SKM-1 (cell line): ENCODE data around the gene POLR1A.

Experiments used
- DNase-seq: peaks from one replicate; lab custom pipeline; 2025; ENCODE audit not compliant: unreplicated experiment; lab: John Stamatoyannopoulos, UW

POLR1A gene

DNA sequence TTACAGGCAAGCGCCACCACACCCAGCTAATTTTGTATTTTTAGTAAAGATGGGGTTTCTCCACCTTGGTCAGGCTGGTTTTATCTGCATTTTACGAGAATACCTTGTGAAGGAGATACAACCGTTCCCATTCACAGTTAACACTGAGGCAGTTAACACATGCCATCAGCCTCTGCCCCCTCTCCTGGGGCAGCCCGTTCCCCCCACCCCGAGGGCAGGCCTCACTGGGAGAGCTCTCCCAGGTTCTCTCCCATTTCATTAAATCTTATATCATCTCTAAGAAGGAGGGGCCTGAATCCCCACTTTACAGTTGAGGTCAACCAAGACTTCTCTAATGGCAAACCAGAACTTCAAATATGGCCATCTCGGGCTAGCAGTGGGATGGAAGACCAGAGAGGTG is 121.9 kb downstream of the POLR1A start:
- DNase-seq: no peak

DNA sequence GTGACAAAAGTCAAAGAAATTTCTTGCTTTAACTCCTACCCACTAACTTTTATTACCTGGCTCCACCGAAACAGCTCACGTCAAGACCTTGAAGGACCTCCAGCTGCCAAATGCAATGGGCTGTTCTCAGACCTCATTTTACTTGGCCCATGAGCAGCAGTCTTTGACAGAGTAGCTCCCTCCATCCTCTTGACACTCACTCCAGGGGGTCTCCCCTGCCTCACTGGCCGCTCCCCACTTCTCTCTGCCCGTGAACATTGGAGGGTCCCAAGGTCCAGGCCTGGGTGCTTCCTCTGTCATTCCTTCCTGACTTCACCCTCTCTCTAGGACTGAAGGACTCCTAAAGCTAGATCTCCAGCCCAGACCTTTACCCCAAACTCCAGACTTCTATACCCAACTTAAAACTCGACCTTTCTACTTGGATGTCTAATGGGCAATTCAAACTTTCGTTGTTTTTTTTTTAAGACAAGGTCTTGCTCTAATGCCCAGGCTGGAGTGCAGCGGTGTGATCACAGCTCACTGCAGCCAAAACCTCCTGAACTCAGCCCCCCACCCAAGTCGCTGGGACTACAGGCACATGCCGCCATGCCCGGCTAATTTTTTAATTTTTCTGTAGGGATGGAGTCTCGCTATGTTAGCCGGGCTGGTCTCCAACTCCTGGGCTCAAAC is 124.0 kb downstream of the POLR1A start:
- no peak for DNase-seq

DNA sequence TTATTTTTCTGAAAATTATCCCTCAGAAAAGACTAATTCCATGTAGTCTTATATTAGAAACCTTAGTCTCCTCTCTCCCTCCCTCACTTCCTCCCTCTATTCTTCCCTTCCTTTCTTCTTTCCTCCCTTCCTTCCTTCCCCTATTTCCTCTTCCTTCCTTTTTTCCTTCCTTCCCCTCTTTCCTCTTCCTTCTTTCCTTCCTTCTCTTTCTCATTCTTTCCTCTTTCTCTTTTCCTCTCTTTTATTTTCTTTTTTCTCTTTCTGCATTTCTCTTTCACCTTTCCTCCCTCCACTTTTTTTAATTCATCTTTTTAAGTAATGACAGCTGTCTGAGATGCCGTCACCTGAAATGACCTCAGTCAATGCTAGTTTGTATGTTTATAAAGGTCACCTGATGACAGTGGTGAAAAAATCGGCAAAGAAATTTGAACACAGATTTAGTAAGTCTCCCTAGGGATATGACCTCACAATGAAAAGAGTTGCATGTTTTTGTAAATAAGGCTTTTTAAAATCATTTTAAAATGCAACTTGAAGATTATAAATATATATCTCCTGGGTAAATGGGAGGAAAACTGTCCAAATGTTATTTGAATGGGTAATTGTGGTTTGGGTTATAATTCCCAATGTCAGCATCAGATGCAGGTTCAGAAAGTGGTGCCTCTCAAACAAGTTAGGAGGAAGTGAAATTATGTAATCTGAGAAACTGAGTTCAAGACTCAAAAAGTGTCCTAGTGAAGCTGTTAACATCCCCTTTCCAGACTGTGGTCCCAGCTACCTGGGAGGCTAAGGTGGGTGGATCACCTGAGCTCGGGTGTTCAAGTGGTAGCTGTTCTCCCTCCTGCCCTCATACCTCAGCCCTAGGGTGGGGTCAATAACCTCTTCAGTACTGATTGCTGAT is 126.6 kb downstream of the POLR1A start:
- peak; percentile 82 for DNase-seq

DNA sequence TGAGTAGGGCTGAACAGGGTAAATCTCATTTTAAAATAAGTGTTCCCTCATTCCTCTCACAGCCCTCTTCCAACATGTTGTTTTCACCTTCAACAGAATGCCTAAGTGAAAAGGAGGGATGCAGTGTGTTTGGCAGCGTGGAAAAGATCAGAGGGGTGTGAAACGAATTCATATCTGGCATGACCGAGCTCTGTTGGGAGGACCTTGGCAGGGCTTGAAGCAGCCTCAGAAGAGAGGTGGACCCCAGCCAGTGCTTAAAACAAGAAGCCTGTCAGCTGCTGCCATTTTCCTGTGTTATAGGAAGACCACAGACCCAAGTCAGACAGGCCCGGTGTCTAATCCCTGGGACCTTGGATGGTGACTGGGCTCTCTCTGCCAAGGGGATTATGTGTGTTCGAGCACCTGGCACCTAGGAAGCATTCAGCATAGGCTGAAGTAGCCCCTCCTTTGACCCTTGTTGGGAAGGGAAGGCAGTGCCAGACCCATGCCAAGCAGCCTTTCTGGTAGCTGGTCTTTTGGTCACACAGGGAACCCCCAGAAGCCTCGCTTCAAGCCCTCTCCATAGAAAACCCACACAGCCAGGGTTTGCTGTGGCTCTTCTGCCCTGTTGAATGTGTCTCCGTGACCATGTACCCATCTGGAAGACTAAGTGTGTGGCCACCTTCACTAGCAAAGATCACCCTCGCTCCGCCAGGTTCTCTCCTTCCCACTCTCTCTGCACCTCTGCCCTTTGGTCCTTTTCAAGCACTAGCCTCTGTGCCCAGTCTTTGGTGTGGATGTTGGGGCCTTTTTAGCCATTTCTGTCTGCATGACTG is 129.4 kb downstream of the POLR1A start:
- no peak for DNase-seq

DNA sequence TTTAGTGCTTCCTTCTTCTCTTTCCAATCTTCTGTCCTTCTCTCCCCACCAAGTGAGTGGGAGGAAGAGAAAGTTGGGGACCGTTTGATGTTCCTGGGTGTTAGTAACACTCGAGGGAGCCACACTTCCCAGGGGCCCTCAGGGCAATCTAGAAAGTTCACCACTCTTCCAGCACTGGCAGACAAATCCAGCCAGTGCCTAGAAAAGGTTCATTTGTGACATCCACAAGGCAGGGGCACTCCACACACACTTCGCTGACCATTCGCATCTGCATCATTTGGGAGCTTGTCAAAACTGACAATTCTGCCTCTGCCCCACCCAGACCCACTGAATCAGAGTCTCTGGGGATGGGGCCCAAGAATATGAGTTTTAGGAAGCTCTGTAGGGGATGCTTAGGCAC is 130.1 kb downstream of the POLR1A start:
- DNase-seq: no peak

DNA sequence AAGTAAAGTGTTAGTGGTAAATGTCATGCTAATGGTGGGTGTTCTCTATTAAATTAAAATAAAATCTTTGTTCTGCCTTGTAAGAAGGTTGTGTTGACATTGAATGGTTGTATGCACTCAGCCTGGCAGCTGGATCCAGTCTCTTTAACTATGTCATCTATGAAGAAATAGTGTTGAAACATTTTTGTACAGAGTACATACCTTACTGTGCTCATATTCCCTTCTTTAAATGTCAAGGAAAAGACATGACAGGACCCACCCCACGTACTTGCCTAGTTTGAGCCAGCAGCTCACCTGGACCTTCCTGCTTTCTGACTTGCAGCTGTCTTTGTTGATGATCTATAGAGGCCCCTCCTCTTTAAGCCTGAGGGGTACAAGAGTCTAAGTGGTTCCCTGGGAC is 131.3 kb downstream of the POLR1A start:
- DNase-seq: no peak

DNA sequence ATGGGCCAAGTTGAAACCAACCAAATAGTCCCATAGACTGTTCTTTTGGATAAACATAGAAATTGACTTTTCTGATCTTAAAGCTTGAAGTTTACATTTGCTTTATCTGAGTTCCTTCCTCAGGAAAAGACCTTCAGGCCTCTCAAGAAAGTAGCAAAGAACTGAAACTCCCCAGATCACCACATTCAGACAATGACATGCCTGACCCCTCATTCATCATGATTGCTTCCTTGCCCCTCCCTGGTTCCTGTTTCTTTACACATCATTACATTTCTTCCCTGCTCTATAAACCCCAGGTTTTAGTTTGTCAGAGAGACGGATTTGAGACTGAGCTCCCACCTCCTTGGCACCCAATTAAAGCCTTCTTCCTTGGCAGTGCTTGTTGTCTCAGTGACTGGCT is 133.3 kb downstream of the POLR1A start:
- DNase-seq: no peak

DNA sequence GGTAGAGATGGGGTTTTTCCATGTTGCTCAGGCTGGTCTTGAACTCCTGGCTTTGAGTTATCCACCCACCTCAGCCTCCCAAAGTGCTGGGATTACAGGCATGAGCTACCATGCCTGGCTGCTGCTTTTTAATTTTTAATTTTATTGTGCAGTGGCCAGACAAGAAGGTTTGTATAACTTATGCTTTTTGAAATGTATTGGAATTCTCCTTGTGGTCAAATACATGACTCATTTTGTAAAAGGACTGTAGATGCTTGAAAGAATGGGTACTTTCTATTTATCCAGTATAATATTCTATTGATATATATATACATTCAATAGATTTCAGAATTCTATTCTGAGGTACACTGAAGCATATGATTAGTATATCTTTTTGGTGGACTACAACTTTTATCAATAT is 134.3 kb downstream of the POLR1A start:
- DNase-seq: no peak
